ENCODE results near the gene LINC00305.

GRCh38 chr18:64178860-64179259 lies 30.0 kb upstream of the LINC00305 start:
- TF ChIP-seq ZNF274 (IDR thresholded peaks at IDR 0.05; ENCODE audit: low read depth, low read length): no peak
- no peak for TF ChIP-seq SUZ12 (IDR thresholded peaks at IDR 0.05; ENCODE audit: extremely low read depth, insufficient read depth, insufficient read length)
- no peak for TF ChIP-seq YY1 (IDR thresholded peaks at IDR 0.05; ENCODE audit: insufficient read depth, insufficient read length)

All from NT2/D1 (cell line).